Measurements from ENCODE around the gene SLC9A9.
"Not testable (repeated sequence)": the region's sequence is repeated elsewhere in the genome, so short reads cannot be mapped to it uniquely, and the experiment has no call there.

The SLC9A9 gene

DNA sequence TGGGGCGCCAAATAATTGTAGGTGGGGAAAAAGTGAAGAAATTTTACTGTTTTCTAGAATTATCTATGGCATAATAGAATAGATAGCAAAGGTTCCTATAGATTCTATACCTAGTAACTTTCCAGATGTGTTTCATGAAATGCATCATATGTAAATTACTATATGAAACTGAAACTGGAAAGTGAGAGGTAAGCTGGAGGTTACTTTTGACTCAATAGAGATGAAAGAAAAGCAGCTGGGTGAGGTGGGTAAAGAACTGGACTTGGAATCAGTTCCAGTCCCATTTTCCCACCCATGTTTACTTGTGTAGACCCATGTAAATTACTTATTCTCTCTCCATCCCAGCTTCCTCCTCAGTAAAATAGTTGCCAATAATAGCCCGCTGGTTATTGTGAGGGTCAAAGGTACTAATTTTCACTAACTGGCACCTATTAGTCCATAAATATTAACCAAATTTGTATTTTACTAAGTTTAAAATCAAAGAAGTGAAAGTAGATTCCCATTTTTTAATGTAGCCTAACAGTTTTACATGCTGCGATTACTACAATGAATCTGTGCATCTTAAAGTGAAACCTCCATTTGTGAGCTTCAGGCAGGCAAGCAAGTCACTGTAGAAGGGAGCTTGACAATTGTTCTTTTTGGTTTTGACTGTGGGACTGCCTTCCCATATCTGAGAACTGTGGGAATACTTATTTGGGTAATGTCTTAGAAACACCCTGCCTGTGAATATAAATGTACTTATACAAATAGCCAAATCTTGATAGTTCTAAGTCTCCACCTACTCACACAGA, 312.1 kb downstream of the SLC9A9 start:
- no peak for FAIRE-seq

DNA sequence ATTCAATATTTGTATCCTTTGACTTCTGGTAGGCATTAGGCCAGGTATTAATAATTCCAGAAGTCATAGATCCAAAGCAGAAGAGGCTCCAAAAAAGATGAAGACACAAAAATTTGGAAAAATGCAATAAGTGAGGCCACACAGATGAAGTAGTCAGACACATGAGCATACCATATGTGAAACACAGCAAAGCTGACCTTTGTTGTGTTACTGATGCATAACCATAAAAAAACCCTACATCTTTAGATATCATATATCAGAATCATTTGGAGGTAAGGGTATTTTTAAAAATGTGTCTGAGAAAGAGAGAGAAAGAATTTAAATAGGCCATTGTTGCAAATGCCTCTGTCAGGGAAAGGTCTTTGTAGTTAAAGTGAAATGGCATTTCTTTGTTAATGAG, 314.9 kb downstream of the SLC9A9 start:
- no peak for FAIRE-seq

DNA sequence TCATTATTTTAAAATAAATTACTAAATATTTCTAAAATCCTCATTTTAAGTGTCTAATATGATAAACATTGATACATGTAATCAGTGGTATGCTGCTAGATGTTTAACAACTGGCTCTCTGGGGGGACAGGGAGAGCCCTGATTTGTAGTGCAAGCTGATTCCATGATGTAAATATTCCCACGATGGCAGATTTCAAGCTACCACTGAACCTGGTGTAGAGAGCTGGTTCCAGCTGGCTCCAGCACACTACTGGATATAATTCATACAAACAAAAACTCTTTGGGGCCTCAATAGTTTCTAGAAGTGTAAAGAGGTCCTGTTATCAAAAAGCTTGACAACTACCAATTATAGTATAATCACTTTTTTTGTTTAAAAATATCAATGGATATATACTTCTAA, 316.2 kb downstream of the SLC9A9 start:
- FAIRE-seq, result no peak

- FAIRE-seq, result no peak
Measured at GRCh38 chr3:143531101-143531500, 317.2 kb downstream of the SLC9A9 start.

DNA sequence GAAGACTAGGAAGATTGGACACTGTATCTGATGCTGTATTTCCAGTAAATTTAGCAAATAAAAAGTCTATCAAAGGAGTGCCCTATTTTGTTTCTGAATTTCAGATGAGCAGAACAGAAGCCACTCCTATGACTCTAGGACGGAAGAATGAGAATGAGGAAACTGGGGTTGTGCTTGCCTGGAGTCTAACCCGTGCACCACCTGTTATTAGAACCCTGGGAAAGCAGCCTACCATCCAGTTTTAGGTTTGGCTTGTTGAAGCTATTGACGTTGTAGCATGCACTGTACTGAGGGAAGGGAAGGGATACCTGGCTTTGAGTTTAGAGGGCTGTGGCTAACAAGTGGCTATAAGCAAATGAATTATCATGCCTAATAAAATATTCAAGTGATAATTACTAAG, 318.5 kb downstream of the SLC9A9 start:
- no peak for FAIRE-seq

DNA sequence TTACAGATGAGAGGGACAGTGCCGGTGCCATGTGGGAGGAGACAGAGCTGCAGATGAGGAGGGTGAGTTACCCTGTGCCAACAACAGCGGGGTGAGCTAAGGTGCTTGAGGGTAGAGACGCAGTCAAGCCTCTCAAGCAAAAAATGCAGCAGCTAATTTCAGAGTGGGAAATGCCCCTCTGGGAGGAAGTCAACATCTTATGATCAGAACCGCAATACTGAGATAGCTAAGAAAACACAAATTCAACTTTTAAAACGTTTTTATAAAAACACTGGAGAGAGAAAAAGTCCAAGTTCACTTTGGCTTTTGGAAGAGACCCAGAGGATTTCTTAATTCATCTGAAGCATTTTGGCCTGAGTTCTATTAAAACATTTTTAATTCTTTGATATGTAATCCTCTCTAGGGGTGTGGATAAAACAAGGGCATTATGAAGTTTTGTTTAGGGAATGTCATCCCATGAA, 319.2 kb downstream of the SLC9A9 start:
- no peak for FAIRE-seq

- FAIRE-seq, result no peak
Measured at GRCh38 chr3:143526011-143526545, 322.2 kb downstream of the SLC9A9 start.

GRCh38 chr3:143525408-143525807, 322.9 kb downstream of the SLC9A9 start:
- no peak for FAIRE-seq

DNA sequence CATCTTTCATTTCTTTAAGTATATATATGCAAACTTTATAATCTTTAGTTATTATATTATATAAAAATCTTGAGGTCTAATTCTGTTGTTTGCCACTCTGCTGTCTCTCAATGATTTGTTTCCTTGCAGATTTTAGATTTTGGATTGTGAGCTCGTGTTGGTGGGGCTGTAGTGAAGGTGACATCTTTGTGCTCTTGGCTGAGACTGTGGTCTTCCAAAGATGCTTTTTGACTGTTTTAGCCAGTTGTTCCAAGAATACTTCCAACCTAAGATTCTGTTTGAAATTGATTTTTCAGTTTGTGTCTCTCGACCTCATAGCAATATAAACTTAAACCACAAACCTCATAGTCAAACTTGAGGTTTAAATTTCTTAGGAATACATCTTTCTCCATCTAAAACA, 326.5 kb downstream of the SLC9A9 start:
- FAIRE-seq, result no peak

DNA sequence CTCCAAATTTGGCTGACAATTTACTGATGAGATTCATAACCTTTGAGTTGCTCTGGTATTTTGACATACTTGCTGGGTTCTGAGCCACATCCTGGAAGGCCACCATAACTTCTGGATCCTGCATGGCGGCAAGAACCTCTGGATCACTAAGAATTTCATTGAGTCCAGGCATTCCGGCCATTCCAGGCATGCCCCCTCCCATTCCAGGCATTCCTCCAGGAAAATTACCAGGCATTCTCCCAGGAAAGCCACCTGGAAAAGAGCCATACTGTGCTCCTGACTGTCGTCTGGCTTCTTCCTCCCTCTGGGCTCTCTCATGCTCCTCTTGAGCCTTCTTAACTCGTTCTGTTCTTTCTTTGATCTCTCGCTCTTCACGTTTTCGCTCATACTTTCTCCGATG, 331.1 kb downstream of the SLC9A9 start:
- FAIRE-seq, result not testable (repeated sequence)

DNA sequence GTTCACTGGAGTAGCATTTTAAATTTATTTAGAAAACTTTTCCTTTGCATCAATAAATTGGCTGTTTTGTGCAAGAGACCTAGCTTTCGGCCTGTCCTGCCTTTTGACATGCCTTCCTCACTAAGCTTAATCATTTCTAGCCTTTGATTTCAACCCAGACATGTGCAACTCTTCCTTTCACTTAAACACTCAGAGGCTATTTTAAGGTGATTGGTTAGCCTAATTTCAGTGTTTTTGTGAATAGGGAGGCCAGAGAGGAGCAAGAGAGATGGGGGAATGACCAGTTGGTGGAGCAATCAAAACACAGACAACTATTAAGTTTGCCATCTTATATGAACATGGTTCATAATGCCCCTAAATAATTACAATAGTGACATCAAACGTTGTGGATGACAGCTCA, 333.4 kb downstream of the SLC9A9 start:
- no peak for FAIRE-seq

DNA sequence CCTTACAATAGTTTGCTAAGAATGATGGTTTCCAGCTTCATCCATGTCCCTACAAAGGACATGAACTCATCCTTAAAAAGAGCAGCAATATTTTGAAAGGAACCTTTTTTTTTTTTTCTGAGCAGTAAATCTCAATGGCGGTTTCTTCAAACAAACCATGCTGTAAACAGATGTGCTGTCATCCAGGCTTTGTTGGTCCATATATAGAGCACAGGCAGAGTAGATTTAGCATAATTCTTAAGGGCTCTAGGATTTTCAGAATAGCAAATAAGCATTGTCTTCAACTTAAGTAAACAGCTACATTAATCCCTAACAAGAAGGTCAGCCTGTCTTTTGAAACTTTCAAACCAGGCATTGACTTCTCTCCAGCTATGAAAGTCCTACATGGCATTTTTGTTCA, 334.2 kb downstream of the SLC9A9 start:
- FAIRE-seq, result no peak

DNA sequence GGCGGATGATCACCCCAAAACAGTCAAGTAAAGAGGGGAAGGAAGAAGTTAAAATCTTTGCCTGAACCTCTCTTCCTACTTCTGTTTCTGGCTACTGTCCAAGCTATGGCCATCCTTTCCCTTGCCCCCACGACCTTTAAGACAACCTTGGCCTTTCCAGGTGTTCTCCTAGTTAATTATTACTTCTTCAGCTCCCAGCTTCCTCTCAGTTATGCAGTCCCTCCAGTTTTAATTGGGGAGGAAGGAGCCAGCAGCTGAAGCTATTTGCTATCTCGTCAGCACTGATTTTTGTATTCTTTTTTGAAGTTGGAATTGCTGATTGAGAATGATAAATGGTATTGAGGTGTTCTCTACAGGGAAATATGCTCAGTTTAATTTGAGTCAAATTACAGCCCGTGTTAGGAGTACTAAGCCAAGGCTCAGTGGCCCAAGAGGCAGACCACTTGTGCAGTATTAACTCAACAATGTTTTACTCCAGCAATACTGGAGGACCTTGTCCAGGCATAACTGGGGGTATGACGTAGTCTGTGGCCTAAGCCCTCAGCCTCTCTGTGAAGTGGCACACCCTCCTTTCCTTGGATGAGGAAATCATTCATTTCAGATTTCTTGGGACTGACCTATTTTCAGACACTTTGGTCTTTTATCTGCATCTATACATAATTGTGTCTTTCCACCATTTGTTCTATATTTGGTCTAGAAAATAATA, 336.9 kb downstream of the SLC9A9 start:
- no peak for FAIRE-seq

DNA sequence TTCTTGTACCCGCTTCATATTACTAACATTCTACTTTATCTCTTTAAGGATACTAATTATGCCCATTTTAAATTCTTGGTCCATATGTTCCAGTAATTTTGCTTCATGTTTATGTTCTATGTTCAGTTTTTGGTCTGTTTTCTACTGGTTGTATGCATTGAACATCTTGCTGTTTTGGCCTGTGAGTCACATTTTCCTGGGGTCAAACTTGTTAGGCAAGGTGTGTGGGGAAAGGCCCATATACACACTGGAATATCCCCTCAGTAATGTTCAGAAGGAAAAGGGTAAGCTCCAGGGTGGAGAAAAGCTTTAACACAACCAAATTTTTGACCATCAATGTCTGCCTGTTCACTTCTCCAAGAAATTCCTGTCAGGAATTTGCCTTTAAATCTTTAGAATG, 337.7 kb downstream of the SLC9A9 start:
- FAIRE-seq, result no peak

GRCh38 chr3:143507735-143508580, 340.3 kb downstream of the SLC9A9 start:
- FAIRE-seq, result no peak

DNA sequence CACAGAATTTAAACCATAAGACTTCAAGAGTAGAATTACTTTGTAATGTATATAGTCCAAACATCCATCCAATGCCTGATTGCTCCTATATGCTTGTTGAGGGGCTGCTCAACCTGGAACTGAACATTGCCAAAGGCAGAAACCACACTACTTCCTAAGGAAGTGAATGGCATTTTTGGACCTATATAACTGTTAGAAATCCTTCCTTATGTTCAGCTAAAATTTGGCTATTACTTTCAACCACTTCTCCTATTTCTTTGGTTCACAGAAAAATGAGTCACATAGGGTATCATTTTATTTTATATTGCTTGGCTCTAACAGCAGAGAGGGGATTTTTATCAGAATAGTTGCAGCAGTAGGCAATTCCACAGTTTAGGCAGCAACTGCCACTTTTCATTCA, 342.1 kb downstream of the SLC9A9 start:
- no peak for FAIRE-seq

- FAIRE-seq, result no peak
Measured at GRCh38 chr3:143503325-143503885, 344.9 kb downstream of the SLC9A9 start.

DNA sequence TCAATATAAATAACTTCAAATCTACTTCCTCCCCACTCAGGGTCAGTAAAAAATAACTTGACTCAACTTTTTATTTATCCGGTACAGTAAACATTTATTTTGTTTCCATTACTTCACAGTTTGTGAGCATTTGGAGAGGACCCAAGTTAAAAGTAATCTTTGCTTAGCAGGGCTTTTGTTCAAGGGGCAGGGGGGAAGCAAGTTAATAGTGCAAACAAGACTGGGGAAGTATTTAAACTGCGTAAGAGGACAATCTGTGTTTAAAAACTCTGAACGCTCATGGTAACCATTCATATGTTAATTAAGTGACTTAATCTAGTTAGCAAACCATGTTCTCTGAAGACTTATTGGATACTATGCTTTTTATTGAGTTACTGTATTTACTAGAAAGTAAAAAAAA, 346.2 kb downstream of the SLC9A9 start:
- FAIRE-seq, result no peak

DNA sequence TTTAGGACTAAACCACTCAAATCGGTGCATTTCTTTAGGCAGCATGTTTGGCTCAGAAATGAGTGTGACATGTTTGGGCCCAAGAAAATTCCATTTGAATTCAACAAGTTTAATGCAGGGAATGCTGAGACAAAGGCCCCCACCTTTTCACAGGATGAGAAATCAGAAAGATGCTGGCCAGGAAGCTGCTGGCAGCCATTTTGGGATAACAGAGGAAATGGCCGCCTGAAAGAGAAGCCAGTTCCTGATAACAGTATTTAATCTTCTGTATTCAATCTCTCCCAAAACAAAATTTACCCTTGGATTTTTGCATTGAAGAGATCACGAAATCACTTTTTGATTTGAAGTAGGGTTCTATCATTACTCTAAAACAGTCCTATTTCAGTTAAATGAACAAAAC, 350.9 kb downstream of the SLC9A9 start:
- FAIRE-seq, result no peak

GRCh38 chr3:143496191-143496590, 352.1 kb downstream of the SLC9A9 start:
- FAIRE-seq, result no peak

- no peak for FAIRE-seq
Measured at GRCh38 chr3:143495527-143495926, 352.7 kb downstream of the SLC9A9 start.

- no peak for FAIRE-seq
Measured at GRCh38 chr3:143486611-143487010, 361.7 kb downstream of the SLC9A9 start.

All from islet of Langerhans (tissue), 1 donor.